MCF 10A (cell line): ENCODE data around the gene DCBLD1. TPM values are rescaled to one million over a fixed set of nuclear protein-coding genes. Genes with fewer than 3 reads are reported as not detected.

ENCODE experiments used
- BruUV-seq: library from RNA; stranded (reverse); fragments of 400-500 nt; replicated peaks from 2 replicates; lab custom pipeline; 2021; lab: Mats Ljungman, UMichigan
- CTCF ChIA-PET: fragments of 300-600 bp; sonication (Branson Sonifier 250); formaldehyde crosslinking; extraction: SDS; loops from one replicate; lab custom pipeline; 2021; ENCODE audit warnings: antibody characterized with exemption, inconsistent platforms; lab: Yijun Ruan, JAX
- POLR2A ChIA-PET: fragments of 300-600, 350-650 bp; sonication (Branson Sonifier 250); formaldehyde crosslinking; extraction: SDS; loops from one replicate; lab custom pipeline; 2020; ENCODE audit warnings: antibody characterized with exemption, inconsistent platforms; lab: Yijun Ruan, JAX
- DNase-seq: peaks from one replicate; pipeline ENCODE4 v3.0.0-alpha.2; 2018; ENCODE audit not compliant: unreplicated experiment
- H3K27ac Mint-ChIP-seq: one replicate; pipeline ENCODE4 v1.8.0; 2022; ENCODE audit warnings: mild to moderate bottlenecking, low read depth, mixed read lengths; ENCODE audit not compliant: unreplicated experiment
- H3K27me3 Mint-ChIP-seq: one replicate; pipeline ENCODE4 v1.8.0; 2022; ENCODE audit warnings: mixed read lengths; ENCODE audit not compliant: insufficient read depth, unreplicated experiment
- H3K36me3 Mint-ChIP-seq: one replicate; pipeline ENCODE4 v1.8.0; 2022; ENCODE audit warnings: mild to moderate bottlenecking, moderate library complexity, mixed read lengths; ENCODE audit not compliant: insufficient read depth, unreplicated experiment
- H3K4me1 Mint-ChIP-seq: one replicate; pipeline ENCODE4 v1.8.0; 2022; ENCODE audit warnings: mixed read lengths; ENCODE audit not compliant: insufficient read depth, unreplicated experiment
- H3K4me3 Mint-ChIP-seq: one replicate; pipeline ENCODE4 v1.8.0; 2022; ENCODE audit warnings: mild to moderate bottlenecking, moderate library complexity, mixed read lengths; ENCODE audit not compliant: unreplicated experiment
- H3K9me3 Mint-ChIP-seq: one replicate; pipeline ENCODE4 v1.8.0; 2022; ENCODE audit warnings: mixed read lengths; ENCODE audit not compliant: unreplicated experiment
- CTCF ChIP-seq: fragments of 200-600 bp; IDR thresholded peaks from one replicate; pipeline ENCODE4 v1.8.0; 2022; ENCODE audit warnings: antibody characterized with exemption, mild to moderate bottlenecking; ENCODE audit not compliant: unreplicated experiment
- intact Hi-C: fragments of 100-400 bp; cut with micrococcal nuclease; formaldehyde crosslinking; loops from 2 replicates; pipeline ENCODE4 v1.14.1; 2022
- total RNA-seq: library from RNA; stranded (reverse); gene quantifications from 2 replicates; pipeline ENCODE4 v1.2.3, GENCODE V29; 2022

Gene DCBLD1
- total RNA-seq, 1 experiment from 2014 or later: 25.4 TPM

- Mint-ChIP-seq H3K4me1 (peaks cover 4% of the 10 kb centered on the region), H3K4me3 (no peak overlapping the region), H3K9me3 (no peaks in the 10 kb centered on the region), H3K27ac (no peak overlapping the region), H3K36me3 (peaks cover 79% of the 10 kb centered on the region), H3K27me3 (no peaks in the 10 kb centered on the region)
- no peak for TF ChIP-seq CTCF
- intact Hi-C loops: no loop called here
- ChIA-PET POLR2A (interaction anchor here (0.7 to 1.2 kb wide), 3 partner anchors 9 to 38 kb away, joined by 3 to 4 read pairs (median 3); partner anchors contain the start of gene GOPC), CTCF (interaction anchor here (0.6 to 1.9 kb wide), 3 partner anchors 8 to 219 kb away, joined by 4 read pairs; no protein-coding TSS in a partner anchor)
- no TSS peak for BruUV-seq
- DNase-seq: no peak
Observed at GRCh38 chr6:117564681-117565080, 82.2 kb downstream of the DCBLD1 start.

- Mint-ChIP-seq H3K36me3 (peaks cover 67% of the 10 kb centered on the region), H3K4me3 (no peak overlapping the region), H3K27ac (peak overlapping the region; percentile 19), H3K9me3 (no peaks in the 10 kb centered on the region), H3K27me3 (no peaks in the 10 kb centered on the region), H3K4me1 (peaks cover 13% of the 10 kb centered on the region)
- intact Hi-C loops: no loop called here
- BruUV-seq: no TSS peak
- no peak for TF ChIP-seq CTCF
- no peak for DNase-seq
- ChIA-PET POLR2A (interaction anchor here (1.3 kb wide), 2 partner anchors 35 to 119 kb away, joined by 3 to 4 read pairs; partner anchors contain the start of gene GOPC), CTCF (interaction anchor here (0.7 to 1.8 kb wide), 4 partner anchors 12 to 85 kb away, joined by 3 to 7 read pairs (median 3); no protein-coding TSS in a partner anchor)
Observed at GRCh38 chr6:117568247-117568646, 85.8 kb downstream of the DCBLD1 start.

GRCh38 chr6:117568831-117569410, 86.4 kb downstream of the DCBLD1 start:
- Mint-ChIP-seq H3K36me3 (peaks cover 67% of the 10 kb centered on the region), H3K4me1 (peaks cover 13% of the 10 kb centered on the region), H3K27me3 (no peaks in the 10 kb centered on the region), H3K9me3 (no peaks in the 10 kb centered on the region), H3K27ac (no peak overlapping the region), H3K4me3 (no peak overlapping the region)
- no peak for DNase-seq
- intact Hi-C loops: no loop called here
- no TSS peak for BruUV-seq
- ChIA-PET CTCF (interaction anchor here (0.6 to 1.8 kb wide), 4 partner anchors 13 to 1290 kb away, joined by 3 to 7 read pairs (median 4); no protein-coding TSS in a partner anchor), POLR2A (interaction anchor here (0.7 to 1.3 kb wide), 3 partner anchors 34 to 144 kb away, joined by 3 to 4 read pairs (median 3); partner anchors contain the start of gene GOPC)
- TF ChIP-seq CTCF: no peak

GRCh38 chr6:117573006-117573680, 90.7 kb downstream of the DCBLD1 start:
- TF ChIP-seq CTCF: no peak
- ChIA-PET CTCF (interaction anchor here (0.7 to 1.8 kb wide), 5 partner anchors 15 to 185 kb away, joined by 3 to 11 read pairs (median 3); no protein-coding TSS in a partner anchor), POLR2A (interaction anchor here (1.0 to 1.3 kb wide), 2 partner anchors 11 to 29 kb away, joined by 3 to 5 read pairs; partner anchors contain the start of gene GOPC)
- Mint-ChIP-seq H3K4me3 (no peak overlapping the region), H3K4me1 (peaks cover 13% of the 10 kb centered on the region), H3K27me3 (no peaks in the 10 kb centered on the region), H3K27ac (no peak overlapping the region), H3K9me3 (no peaks in the 10 kb centered on the region), H3K36me3 (peaks cover 61% of the 10 kb centered on the region)
- no peak for DNase-seq
- BruUV-seq: no TSS peak
- intact Hi-C loops: no loop called here
